GM23338 (cell line): ENCODE data around the gene CD84.

Experiments used
- CREB1 ChIP-seq: fragments of 250-450 bp; sonication (Bioruptor Pico); IDR thresholded peaks from 2 replicates; pipeline ENCODE4 v1.5.0; 2020; ENCODE audit warnings: low read depth, mild to moderate bottlenecking, moderate library complexity
- CTCF ChIP-seq, 2 experiments: fragments of 200-600 bp in 1 of 2; sonication (generic) in 1 of 2; conservative IDR thresholded peaks; 2 replicates each; pipeline versions ENCODE4 v1.5.1 to v1.6.1; 2016 to 2017; ENCODE audit warnings: antibody characterized with exemption in 2 of 2, low read depth in 2 of 2, mild to moderate bottlenecking in 2 of 2, moderate library complexity in 1 of 2
- EZH2 ChIP-seq: fragments of 200-600 bp; sonication (generic); IDR thresholded peaks from one replicate; pipeline ENCODE4 v1.8.0; 2017; ENCODE audit warnings: antibody characterized with exemption, mild to moderate bottlenecking, low read depth; ENCODE audit not compliant: unreplicated experiment
- EZH2phosphoT487 ChIP-seq: fragments of 200-600 bp; sonication (generic); IDR thresholded peaks from one replicate; pipeline ENCODE4 v1.8.1; 2018; ENCODE audit warnings: antibody characterized with exemption; ENCODE audit not compliant: unreplicated experiment
- POLR2AphosphoS5 ChIP-seq: IDR thresholded peaks from 2 replicates; pipeline ENCODE4 v1.6.1; 2016; ENCODE audit warnings: antibody characterized with exemption, low read depth
- TF ChIP-seq, protein P1 (sequence below): IDR thresholded peaks from one replicate; pipeline ENCODE4 v1.6.1; 2018; ENCODE audit warnings: antibody characterized with exemption; ENCODE audit not compliant: unreplicated experiment
- TF ChIP-seq, protein P2 (sequence below): IDR thresholded peaks from 2 replicates; pipeline ENCODE4 v1.6.1; 2016; ENCODE audit warnings: antibody characterized with exemption

DNA sequence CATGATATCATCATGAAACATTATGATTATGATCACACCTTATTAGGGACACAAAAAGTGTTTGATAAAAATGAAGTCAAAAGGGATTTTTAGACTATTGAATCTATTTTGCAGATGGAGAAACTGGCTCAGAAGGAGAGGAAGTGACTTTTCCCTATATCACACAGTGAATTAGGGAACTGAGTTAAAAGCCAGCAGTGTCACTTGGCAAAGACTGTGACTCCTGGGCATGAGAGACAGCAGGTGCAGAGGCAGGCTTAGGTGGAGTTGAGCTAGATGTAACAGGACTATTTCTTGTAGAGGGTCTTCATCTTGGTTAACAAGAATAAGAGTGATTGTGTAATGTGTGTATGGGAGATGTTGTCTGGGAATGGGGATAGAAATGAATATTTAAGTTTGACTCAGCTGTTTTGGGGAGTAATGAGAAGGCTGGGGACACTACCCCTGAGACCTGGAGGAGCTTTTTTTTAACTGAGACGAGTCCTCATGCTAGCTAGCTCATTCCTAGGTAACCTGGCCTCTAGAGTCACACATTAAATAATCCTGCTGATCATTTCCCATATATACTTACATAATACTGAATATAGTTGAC, 1.0 kb upstream of the CD84 start:
- TF ChIP-seq CTCF (conservative IDR thresholded peaks at IDR 0.05; ENCODE audit: low read depth in 2 of 2) (no peak), POLR2AphosphoS5 (no peak), EZH2 (no peak), CREB1 (no peak), EZH2phosphoT487 (no peak)
- TF ChIP-seq, protein P1, sequence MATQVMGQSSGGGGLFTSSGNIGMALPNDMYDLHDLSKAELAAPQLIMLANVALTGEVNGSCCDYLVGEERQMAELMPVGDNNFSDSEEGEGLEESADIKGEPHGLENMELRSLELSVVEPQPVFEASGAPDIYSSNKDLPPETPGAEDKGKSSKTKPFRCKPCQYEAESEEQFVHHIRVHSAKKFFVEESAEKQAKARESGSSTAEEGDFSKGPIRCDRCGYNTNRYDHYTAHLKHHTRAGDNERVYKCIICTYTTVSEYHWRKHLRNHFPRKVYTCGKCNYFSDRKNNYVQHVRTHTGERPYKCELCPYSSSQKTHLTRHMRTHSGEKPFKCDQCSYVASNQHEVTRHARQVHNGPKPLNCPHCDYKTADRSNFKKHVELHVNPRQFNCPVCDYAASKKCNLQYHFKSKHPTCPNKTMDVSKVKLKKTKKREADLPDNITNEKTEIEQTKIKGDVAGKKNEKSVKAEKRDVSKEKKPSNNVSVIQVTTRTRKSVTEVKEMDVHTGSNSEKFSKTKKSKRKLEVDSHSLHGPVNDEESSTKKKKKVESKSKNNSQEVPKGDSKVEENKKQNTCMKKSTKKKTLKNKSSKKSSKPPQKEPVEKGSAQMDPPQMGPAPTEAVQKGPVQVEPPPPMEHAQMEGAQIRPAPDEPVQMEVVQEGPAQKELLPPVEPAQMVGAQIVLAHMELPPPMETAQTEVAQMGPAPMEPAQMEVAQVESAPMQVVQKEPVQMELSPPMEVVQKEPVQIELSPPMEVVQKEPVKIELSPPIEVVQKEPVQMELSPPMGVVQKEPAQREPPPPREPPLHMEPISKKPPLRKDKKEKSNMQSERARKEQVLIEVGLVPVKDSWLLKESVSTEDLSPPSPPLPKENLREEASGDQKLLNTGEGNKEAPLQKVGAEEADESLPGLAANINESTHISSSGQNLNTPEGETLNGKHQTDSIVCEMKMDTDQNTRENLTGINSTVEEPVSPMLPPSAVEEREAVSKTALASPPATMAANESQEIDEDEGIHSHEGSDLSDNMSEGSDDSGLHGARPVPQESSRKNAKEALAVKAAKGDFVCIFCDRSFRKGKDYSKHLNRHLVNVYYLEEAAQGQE = no peak
- TF ChIP-seq, protein P2, sequence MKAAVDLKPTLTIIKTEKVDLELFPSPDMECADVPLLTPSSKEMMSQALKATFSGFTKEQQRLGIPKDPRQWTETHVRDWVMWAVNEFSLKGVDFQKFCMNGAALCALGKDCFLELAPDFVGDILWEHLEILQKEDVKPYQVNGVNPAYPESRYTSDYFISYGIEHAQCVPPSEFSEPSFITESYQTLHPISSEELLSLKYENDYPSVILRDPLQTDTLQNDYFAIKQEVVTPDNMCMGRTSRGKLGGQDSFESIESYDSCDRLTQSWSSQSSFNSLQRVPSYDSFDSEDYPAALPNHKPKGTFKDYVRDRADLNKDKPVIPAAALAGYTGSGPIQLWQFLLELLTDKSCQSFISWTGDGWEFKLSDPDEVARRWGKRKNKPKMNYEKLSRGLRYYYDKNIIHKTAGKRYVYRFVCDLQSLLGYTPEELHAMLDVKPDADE = no peak
